Lower leg skin (tissue), 3 donors: ENCODE data around the gene SLC29A3.

Source experiments
- POLR2A ChIP-seq, 2 donors: fragments of 450-650 bp; IDR thresholded peaks; one replicate each; pipeline ENCODE4 v1.6.1; 2016 to 2017; ENCODE audit warnings: antibody characterized with exemption in 2 of 2, mild to moderate bottlenecking in 1 of 2, moderate library complexity in 1 of 2
- TF ChIP-seq, protein P1 (sequence below), 3 donors: fragments of 450-650 bp; IDR thresholded peaks; one replicate each; pipeline ENCODE4 v1.5.1; 2016; ENCODE audit warnings: antibody characterized with exemption in 3 of 3, mild to moderate bottlenecking in 3 of 3, moderate library complexity in 2 of 3

GRCh38 chr10:71361581-71361980 is 42.5 kb downstream of the SLC29A3 start:
- TF ChIP-seq, protein P1, sequence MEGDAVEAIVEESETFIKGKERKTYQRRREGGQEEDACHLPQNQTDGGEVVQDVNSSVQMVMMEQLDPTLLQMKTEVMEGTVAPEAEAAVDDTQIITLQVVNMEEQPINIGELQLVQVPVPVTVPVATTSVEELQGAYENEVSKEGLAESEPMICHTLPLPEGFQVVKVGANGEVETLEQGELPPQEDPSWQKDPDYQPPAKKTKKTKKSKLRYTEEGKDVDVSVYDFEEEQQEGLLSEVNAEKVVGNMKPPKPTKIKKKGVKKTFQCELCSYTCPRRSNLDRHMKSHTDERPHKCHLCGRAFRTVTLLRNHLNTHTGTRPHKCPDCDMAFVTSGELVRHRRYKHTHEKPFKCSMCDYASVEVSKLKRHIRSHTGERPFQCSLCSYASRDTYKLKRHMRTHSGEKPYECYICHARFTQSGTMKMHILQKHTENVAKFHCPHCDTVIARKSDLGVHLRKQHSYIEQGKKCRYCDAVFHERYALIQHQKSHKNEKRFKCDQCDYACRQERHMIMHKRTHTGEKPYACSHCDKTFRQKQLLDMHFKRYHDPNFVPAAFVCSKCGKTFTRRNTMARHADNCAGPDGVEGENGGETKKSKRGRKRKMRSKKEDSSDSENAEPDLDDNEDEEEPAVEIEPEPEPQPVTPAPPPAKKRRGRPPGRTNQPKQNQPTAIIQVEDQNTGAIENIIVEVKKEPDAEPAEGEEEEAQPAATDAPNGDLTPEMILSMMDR (IDR thresholded peaks at IDR 0.05), result no peak
- no peak for TF ChIP-seq POLR2A (IDR thresholded peaks at IDR 0.05)
